Upper lobe of left lung (tissue), 6 donors: Measurements from ENCODE around the gene KIF20A. TPM values are rescaled to one million over a fixed set of nuclear protein-coding genes. Genes with fewer than 3 reads are reported as not detected.

Experiments
- ATAC-seq, 2 donors: fragments of 200-7000 bp; cut with Tn5 transposase; one replicate each; pipeline ENCODE4 v1.9.1; 2022; ENCODE audit warnings: mild to moderate bottlenecking in 2 of 2, moderate library complexity in 2 of 2; ENCODE audit not compliant: low FRiP score in 2 of 2
- DNase-seq, 2 donors: peaks; one replicate each; pipeline ENCODE4 v3.0.0-alpha.2; 2019 to 2020
- H3K27ac ChIP-seq, 4 donors: fragments of 200-600 bp; sonication (generic); one replicate each; pipeline ENCODE4 v1.5.1; 2016 to 2019
- H3K27me3 ChIP-seq, 4 donors: fragments of 200-600 bp; sonication (generic); one replicate each; pipeline ENCODE4 v1.5.1; 2017 to 2019
- H3K36me3 ChIP-seq, 4 donors: fragments of 200-600 bp; sonication (generic); one replicate each; pipeline ENCODE4 v1.5.1; 2016 to 2019
- H3K4me1 ChIP-seq, 4 donors: fragments of 200-600 bp; sonication (generic); one replicate each; pipeline ENCODE4 v1.5.1; 2018 to 2019
- H3K4me3 ChIP-seq, 4 donors: fragments of 200-600 bp; sonication (generic); one replicate each; pipeline ENCODE4 v1.5.1; 2017 to 2019; ENCODE audit warnings: mild to moderate bottlenecking in 2 of 4, moderate library complexity in 1 of 4
- H3K9me3 ChIP-seq, 4 donors: fragments of 200-600 bp; sonication (generic); one replicate each; pipeline ENCODE4 v1.5.1; 2018 to 2019
- EP300 ChIP-seq, 4 donors: sonication (generic); formaldehyde crosslinking; IDR thresholded peaks; one replicate each; pipeline ENCODE4 v1.5.1; 2017; ENCODE audit warnings: antibody characterized with exemption in 4 of 4, control low read depth in 2 of 4
- POLR2A ChIP-seq, 4 donors: fragments of 450-650 bp; IDR thresholded peaks; one replicate each; pipeline ENCODE4 v1.5.1; 2016 to 2017; ENCODE audit warnings: antibody characterized with exemption in 4 of 4, mild to moderate bottlenecking in 2 of 4
- POLR2AphosphoS5 ChIP-seq, 2 donors: sonication (generic); formaldehyde crosslinking; IDR thresholded peaks; one replicate each; pipeline ENCODE4 v1.5.1; 2017; ENCODE audit warnings: antibody characterized with exemption in 2 of 2
- WGBS, 2 donors: methylation state at CpG; one replicate each; pipeline ENCODE4 v1.1.5; 2017 to 2018; 5-methylcytosine and 5-hydroxymethylcytosine counted together
- total RNA-seq, 6 donors: library from RNA; depleted of rRNA in 4 of 6; stranded (reverse); fragments of >200 nt in 4 of 6; gene quantifications; one replicate each; pipeline versions ENCODE4 v1.1.0 to v1.2.1, GENCODE V29; 2016 to 2021
- TF ChIP-seq, protein P1 (sequence below), 6 experiments: fragments of 450-650 bp in 4 of 6; fragments of 200-600 bp in 2 of 6; sonication (generic) in 2 of 6; IDR thresholded peaks; one replicate each; pipeline ENCODE4 v1.5.1; 2016 to 2019; ENCODE audit warnings: antibody characterized with exemption in 6 of 6
- donor health status: DM: no; HTN: no; CAD: no; lungs with moderate emphysema.
- donor health status: DM: no; HTN: yes; CAD: no; lungs with severe emphysema.

Gene KIF20A
- total RNA-seq, 6 donors from 2014 or later = 1.0 to 3.0 (median 1.8) TPM

DNA sequence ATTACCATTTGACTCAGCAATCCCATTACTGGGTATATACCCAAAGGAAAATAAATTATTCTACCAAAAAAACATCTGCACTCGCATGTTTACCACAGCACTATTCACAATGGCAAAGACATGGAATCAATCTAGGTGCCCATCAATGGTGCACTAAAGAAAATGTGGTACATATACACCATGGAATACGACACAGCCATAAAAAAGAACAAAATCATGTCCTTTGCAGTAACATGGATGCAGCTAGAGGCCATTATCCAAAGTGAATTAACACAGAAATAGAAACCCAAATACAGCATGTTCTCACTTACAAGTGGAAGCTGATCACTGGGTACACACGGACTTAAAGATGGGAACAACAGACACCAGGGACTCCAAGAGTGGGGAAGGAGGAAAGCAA is 32.1 kb downstream of the KIF20A start:
- Histone ChIP-seq H3K9me3 (no peaks in the 10 kb centered on the region), H3K4me1 (peaks cover 20 to 31% (median 22%) of the 10 kb centered on the region in 4 donors), H3K27me3 (no peaks in the 10 kb centered on the region), H3K36me3 (peaks cover 0 to 27% (median 3%) of the 10 kb centered on the region in 4 donors), H3K27ac (no peak overlapping the region), H3K4me3 (no peak overlapping the region)
- DNase-seq = no peak
- ATAC-seq = no peak
- TF ChIP-seq POLR2A (IDR thresholded peaks at IDR 0.05) (no peak), EP300 (IDR thresholded peaks at IDR 0.05) (no peak), POLR2AphosphoS5 (IDR thresholded peaks at IDR 0.05) (no peak)
- TF ChIP-seq, protein P1, sequence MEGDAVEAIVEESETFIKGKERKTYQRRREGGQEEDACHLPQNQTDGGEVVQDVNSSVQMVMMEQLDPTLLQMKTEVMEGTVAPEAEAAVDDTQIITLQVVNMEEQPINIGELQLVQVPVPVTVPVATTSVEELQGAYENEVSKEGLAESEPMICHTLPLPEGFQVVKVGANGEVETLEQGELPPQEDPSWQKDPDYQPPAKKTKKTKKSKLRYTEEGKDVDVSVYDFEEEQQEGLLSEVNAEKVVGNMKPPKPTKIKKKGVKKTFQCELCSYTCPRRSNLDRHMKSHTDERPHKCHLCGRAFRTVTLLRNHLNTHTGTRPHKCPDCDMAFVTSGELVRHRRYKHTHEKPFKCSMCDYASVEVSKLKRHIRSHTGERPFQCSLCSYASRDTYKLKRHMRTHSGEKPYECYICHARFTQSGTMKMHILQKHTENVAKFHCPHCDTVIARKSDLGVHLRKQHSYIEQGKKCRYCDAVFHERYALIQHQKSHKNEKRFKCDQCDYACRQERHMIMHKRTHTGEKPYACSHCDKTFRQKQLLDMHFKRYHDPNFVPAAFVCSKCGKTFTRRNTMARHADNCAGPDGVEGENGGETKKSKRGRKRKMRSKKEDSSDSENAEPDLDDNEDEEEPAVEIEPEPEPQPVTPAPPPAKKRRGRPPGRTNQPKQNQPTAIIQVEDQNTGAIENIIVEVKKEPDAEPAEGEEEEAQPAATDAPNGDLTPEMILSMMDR (IDR thresholded peaks at IDR 0.05) = no peak
- WGBS, 2 donors = 95 to 99% methylated on average over 3 of the region's 3 CpGs

DNA sequence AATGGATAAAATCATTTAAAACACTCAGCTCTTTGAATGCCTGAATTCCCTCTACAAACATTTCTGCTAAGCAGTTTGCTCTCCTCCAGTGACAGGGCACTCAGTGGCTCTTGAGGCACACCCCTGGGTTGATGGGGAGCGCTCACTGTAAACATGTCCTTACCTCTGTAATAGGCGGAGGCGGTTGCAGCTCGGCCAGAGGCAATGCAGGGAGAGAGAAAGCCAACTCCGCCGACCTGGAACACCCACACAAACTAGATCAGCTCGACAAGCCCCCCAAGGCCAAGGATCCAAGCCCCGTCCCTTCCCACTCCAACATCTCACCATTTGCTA is 33.9 kb downstream of the KIF20A start:
- TF ChIP-seq, protein P1 (IDR thresholded peaks at IDR 0.05) = no peak
- TF ChIP-seq EP300 (IDR thresholded peaks at IDR 0.05) = no peak
- TF ChIP-seq POLR2A (IDR thresholded peaks at IDR 0.05) = no peak
- TF ChIP-seq POLR2AphosphoS5 (IDR thresholded peaks at IDR 0.05) = no peak

DNA sequence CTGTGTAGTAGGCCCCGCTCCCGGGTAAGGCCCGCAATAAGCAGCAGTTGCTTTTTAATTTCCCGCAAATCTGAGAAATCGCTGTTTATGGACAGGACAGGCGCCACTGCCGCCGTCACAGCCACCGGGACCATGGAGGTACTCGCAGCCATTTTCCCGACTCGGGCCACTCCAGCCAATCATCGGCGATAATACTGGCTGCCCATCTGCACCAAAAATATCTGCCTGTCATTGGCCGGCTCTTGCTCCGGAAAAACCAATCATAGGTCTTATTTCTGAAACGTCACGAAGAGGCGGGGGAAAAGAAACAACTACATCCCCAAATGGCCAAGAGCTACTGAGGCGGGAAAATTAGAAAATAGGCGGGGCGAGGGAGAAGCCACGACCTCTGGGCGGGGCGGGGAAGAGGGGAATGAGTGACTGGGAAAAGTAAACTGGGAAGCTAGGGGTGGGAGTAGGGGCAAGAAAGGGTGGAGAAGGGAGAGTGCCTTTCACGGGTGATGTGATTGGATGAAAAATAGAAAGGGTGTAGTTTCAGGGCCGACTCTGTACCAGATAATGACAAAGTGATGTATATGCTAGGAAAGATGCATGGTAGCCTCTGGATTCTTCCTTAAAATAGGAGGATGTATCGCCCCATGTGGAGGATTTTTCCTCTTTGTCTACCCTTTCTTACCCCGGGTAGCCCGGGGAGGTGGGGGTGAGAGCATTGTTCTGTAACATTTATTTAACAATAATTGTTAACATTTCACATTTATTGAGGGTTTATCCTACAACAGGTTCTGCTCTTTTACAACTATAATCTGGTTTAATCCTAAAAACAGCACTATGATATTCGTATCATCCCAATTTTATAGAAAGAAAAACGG is 34.5 kb downstream of the KIF20A start, which contains the start of gene CDC23:
TSS of gene CDC23 (minus strand) at position 163 of the 869 bp plus-strand sequence. CDS start at position 152, 11 bp downstream.
- Histone ChIP-seq H3K36me3 (peaks cover 0 to 17% (median 3%) of the 10 kb centered on the region in 4 donors), H3K27me3 (no peaks in the 10 kb centered on the region), H3K27ac (peak within 1 kb of the TSS; percentile 71 to 88 (median 84)), H3K9me3 (no peaks in the 10 kb centered on the region), H3K4me1 (peaks cover 20 to 31% (median 22%) of the 10 kb centered on the region in 4 donors), H3K4me3 (peak within 1 kb of the TSS; percentile 80 to 100 (median 91))
- peak; percentile 49 to 78 for TF ChIP-seq POLR2AphosphoS5 (IDR thresholded peaks at IDR 0.05)
- no peak for TF ChIP-seq EP300 (IDR thresholded peaks at IDR 0.05)
- peak in 2 of 4 donors; percentile 24 to 73 for TF ChIP-seq POLR2A (IDR thresholded peaks at IDR 0.05)
- TF ChIP-seq, protein P1 (IDR thresholded peaks at IDR 0.05) = no peak
- ATAC-seq = peak; percentile 96 to 99
- peak; percentile 85 to 94 for DNase-seq
- 1 to 2% methylated on average over 29 to 32 of the region's 32 CpGs for WGBS, 2 donors

More for the DNA sequence above, 33.9 kb downstream of the KIF20A start:
- ATAC-seq (peak; percentile 47 to 61), DNase-seq (peak in 1 of 2 donors; percentile 21)
- H3K27me3 ChIP-seq = no peaks in the 10 kb centered on the region
- H3K9me3 ChIP-seq = no peaks in the 10 kb centered on the region
- peak overlapping the region; percentile 71 to 88 (median 84) for H3K27ac ChIP-seq
- H3K4me1 ChIP-seq = peaks cover 20 to 31% (median 22%) of the 10 kb centered on the region in 4 donors
- 0 to 1% methylated on average over 4 to 8 of the region's 8 CpGs for WGBS, 2 donors
- H3K4me3 ChIP-seq = peak overlapping the region; percentile 80 to 100 (median 91)
- peaks cover 0 to 17% (median 3%) of the 10 kb centered on the region in 4 donors for H3K36me3 ChIP-seq

DNA sequence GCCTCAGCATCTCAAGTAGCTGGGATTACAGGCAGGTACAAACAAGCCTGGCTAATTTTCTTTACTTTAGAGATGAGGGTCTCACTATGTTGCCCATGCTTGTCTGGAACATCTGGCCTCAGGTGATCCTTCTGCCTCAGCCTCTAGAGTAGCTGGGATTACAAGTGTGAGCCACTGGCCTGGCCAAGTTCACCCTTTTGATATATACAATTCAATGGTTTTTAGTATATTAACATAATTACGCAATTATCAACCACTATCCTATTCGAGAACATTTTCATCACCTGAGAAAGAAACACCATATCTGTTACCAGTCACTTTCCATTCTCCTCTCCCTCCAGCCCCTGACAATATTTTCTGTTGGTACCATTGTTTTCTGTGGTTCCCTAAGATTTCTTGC is 37.9 kb downstream of the KIF20A start:
- H3K4me1 ChIP-seq = peaks cover 15 to 17% (median 16%) of the 10 kb centered on the region in 4 donors
- no peak for DNase-seq
- WGBS, 2 donors = 64 to 76% methylated on average over 2 of the region's 2 CpGs

More for the DNA sequence above, 37.9 kb downstream of the KIF20A start:
- Histone ChIP-seq H3K36me3 (no peaks in the 10 kb centered on the region), H3K27me3 (no peaks in the 10 kb centered on the region), H3K27ac (no peak overlapping the region), H3K9me3 (no peaks in the 10 kb centered on the region), H3K4me3 (no peak overlapping the region)
- ATAC-seq = no peak
- TF ChIP-seq POLR2AphosphoS5 (IDR thresholded peaks at IDR 0.05) (no peak), EP300 (IDR thresholded peaks at IDR 0.05) (no peak), POLR2A (IDR thresholded peaks at IDR 0.05) (no peak)
- TF ChIP-seq, protein P1 (IDR thresholded peaks at IDR 0.05) = no peak
